Measurements from ENCODE around the gene KIR2DL1.
"Not testable (repeated sequence)": the region's sequence is repeated elsewhere in the genome, so short reads cannot be mapped to it uniquely, and the experiment has no call there.

Gene KIR2DL1

DNA sequence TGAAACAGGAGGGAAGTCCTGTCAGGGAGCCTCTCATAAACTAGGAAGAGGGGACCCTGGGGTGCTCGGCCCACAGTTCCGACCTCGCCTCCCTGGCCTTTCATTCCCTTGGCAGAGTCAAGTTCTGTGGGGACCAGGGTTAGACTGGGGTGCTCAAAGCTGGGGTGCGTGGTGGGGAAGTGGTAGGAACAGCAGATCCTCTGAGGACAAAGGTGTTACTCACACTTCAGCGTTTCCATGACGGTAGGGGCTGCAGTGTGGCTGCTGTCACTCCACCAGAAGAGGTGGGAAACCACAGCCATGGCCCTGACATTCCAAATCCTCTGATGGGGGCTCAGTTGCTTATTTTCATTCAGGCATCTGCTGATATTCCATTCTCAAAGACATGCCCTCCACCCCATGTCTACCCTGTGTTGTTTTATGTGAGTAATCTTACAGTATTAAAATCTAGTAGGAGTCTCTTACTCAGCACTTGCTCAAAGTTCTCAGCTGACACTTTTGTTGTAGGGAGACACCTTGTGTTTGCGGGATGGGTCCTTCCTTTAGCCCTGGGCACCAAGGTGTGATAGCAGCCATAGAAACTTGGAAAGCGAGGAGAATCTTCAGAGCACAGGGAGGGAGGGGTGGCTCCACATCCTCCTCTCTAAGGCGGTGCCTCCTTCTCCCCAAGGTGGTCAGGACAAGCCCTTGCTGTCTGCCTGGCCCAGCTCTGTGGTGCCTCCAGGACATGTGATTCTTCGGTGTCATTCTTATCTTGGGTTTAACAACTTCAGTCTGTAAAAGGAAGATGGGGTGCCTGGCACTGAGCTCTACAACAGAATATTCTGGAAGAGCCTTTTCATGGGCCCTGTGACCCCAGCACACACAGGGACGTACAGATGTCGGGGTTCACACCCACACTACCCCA, 13.1 kb upstream of the KIR2DL1 start:
- H3K27ac ChIP-seq = not testable (repeated sequence)

GRCh38 chr19:54758577-54758976, 11.0 kb upstream of the KIR2DL1 start:
- DNase-seq; in situ Hi-C loops (cut with HindIII; ENCODE audit: low pct_ligation_motif_present, low sequenced_read_pairs); H3K27ac ChIP-seq; H3K27me3 ChIP-seq (replicated peaks); H3K4me3 ChIP-seq (ENCODE audit: low read depth, low read length); H3K36me3 ChIP-seq (replicated peaks): not testable (repeated sequence)

More for the DNA sequence above, 13.1 kb upstream of the KIR2DL1 start:
- DNase-seq; H3K36me3 ChIP-seq (replicated peaks); H3K27me3 ChIP-seq (replicated peaks); H3K4me3 ChIP-seq (ENCODE audit: low read depth, low read length); in situ Hi-C loops (cut with HindIII; ENCODE audit: low pct_ligation_motif_present, low sequenced_read_pairs): not testable (repeated sequence)

GRCh38 chr19:54764219-54764618, 5.4 kb upstream of the KIR2DL1 start:
- H3K27ac ChIP-seq; DNase-seq; in situ Hi-C loops (cut with HindIII; ENCODE audit: low pct_ligation_motif_present, low sequenced_read_pairs); H3K36me3 ChIP-seq (replicated peaks); H3K4me3 ChIP-seq (ENCODE audit: low read depth, low read length); H3K27me3 ChIP-seq (replicated peaks): not testable (repeated sequence)

DNA sequence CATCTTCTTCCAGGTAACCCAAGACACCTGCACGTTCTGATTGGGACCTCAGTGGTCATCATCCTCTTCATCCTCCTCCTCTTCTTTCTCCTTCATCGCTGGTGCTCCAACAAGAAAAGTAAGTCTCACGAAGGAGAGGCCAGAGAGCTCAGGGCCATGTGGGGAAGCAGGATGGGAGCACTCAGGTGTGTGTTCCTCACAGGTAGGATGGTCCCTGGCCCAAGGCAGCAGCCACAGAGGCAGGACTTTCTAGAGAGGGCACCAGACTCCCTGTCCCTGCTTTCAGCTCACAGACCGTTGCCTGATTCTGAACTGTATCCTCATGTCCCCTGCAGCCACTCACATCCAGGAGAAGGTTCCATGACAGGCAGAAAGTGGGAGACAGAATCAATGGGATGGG, 3.1 kb upstream of the KIR2DL1 start:
- H3K4me3 ChIP-seq (ENCODE audit: low read depth, low read length); H3K27me3 ChIP-seq (replicated peaks); H3K36me3 ChIP-seq (replicated peaks); H3K27ac ChIP-seq; DNase-seq; in situ Hi-C loops (cut with HindIII; ENCODE audit: low pct_ligation_motif_present, low sequenced_read_pairs): not testable (repeated sequence)

DNA sequence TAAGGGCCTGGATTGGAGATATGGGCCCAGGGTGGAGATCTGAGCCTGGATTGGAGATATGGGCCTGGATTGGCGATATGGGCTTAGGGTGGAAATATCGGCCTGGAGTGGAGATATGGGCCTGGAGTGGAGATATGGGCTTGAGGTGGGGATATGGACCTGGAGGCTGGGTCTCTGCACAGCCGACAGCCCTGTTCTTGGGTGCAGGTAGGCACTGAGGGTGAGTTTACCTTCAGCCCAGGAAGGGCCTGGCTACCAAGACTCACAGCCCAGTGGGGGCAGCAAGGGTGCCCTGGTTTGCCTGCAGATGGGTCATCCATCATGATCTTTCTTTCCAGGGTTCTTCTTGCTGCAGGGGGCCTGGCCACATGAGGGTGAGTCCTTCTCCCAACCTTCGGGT, 918 bp downstream of the KIR2DL1 start:
- in situ Hi-C loops (cut with HindIII; ENCODE audit: low pct_ligation_motif_present, low sequenced_read_pairs); DNase-seq; H3K4me3 ChIP-seq (ENCODE audit: low read depth, low read length); H3K27ac ChIP-seq; H3K36me3 ChIP-seq (replicated peaks); H3K27me3 ChIP-seq (replicated peaks): not testable (repeated sequence)

DNA sequence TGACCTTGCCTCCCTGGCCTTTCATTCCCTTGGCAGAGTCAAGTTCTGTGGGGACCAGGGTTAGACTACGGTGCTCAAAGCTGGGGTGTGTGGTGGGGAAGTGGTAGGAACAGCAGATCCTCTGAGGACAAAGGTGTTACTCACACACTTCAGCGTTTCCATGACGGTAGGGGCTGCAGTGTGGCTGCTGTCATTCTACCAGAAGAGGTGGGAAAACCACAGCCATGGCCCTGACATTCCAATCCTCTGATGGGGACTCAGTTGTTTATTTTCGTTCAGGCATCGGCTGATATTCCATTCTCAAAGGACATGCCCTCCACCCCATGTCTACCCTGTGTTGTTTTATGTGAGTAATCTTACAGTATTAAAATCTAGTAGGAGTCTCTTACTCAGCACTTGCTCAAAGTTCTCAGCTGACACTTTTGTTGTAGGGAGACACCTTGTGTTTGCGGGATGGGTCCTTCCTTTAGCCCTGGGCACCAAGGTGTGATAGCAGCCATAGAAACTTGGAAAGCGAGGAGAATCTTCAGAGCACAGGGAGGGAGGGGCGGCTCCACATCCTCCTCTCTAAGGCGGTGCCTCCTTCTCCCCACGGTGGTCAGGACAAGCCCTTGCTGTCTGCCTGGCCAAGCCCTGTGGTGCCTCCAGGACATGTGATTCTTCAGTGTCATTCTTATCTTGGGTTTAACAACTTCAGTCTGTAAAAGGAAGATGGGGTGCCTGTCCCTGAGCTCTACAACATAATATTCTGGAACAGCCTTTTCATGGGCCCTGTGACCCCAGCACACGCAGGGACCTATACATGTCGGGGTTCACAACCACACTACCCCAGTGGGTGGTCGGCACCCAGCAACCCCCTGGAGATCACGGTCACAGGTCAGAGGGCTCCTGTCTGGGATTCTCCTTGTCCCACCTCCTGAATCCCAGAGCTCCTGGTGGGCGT, 1.7 kb downstream of the KIR2DL1 start:
- H3K27ac ChIP-seq; DNase-seq; H3K36me3 ChIP-seq (replicated peaks); H3K4me3 ChIP-seq (ENCODE audit: low read depth, low read length); H3K27me3 ChIP-seq (replicated peaks); in situ Hi-C loops (cut with HindIII; ENCODE audit: low pct_ligation_motif_present, low sequenced_read_pairs): not testable (repeated sequence)

- H3K36me3 ChIP-seq (replicated peaks); H3K4me3 ChIP-seq (ENCODE audit: low read depth, low read length); H3K27me3 ChIP-seq (replicated peaks); H3K27ac ChIP-seq; DNase-seq; in situ Hi-C loops (cut with HindIII; ENCODE audit: low pct_ligation_motif_present, low sequenced_read_pairs): not testable (repeated sequence)
These were observed 3.1 kb downstream of the KIR2DL1 start for GRCh38 chr19:54772666-54773065.

DNA sequence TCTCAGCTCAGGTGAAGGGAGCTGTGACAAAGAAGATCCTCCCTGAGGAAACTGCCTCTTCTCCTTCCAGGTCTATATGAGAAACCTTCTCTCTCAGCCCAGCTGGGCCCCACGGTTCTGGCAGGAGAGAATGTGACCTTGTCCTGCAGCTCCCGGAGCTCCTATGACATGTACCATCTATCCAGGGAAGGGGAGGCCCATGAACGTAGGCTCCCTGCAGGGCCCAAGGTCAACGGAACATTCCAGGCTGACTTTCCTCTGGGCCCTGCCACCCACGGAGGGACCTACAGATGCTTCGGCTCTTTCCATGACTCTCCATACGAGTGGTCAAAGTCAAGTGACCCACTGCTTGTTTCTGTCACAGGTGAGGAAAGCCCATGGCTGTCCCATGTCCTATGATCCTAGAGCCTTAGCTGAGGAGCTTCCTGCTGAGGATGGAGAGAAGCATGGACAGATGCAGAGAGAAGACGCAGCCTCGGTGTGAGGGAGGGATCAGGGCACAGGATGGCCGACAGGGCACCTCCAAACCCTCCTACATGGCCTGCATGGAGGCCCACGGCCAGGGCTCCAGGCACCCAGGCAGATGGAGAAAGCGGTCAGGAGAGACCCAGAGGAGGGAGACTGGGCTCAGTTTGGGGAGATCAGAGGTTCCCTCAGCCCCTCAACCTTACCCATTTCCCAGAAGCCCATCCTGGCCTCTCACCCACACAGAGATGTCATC, 5.7 kb downstream of the KIR2DL1 start:
- H3K36me3 ChIP-seq (replicated peaks); H3K4me3 ChIP-seq (ENCODE audit: low read depth, low read length); in situ Hi-C loops (cut with HindIII; ENCODE audit: low pct_ligation_motif_present, low sequenced_read_pairs); H3K27me3 ChIP-seq (replicated peaks); H3K27ac ChIP-seq; DNase-seq: not testable (repeated sequence)

DNA sequence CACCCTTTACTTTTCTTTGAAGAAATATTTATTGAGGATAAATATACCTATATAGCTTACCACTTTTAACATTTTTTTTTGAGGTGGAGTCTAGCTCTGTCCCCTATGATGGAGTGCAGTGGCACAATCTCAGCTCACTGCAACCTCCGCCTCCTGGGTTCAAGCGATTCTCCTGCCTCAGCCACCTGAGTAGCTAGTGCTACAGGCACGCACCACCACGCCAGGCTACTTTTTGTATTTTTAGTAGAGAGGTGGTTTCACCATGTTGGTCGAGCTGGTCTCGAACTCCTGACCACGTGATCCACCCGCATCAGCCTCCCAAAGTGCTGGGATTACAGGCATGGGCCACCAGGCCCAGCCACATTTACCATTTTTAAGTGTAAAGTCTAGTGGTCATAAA, 6.2 kb downstream of the KIR2DL1 start:
- DNase-seq; H3K4me3 ChIP-seq (ENCODE audit: low read depth, low read length); H3K27me3 ChIP-seq (replicated peaks); in situ Hi-C loops (cut with HindIII; ENCODE audit: low pct_ligation_motif_present, low sequenced_read_pairs); H3K27ac ChIP-seq; H3K36me3 ChIP-seq (replicated peaks): not testable (repeated sequence)

DNA sequence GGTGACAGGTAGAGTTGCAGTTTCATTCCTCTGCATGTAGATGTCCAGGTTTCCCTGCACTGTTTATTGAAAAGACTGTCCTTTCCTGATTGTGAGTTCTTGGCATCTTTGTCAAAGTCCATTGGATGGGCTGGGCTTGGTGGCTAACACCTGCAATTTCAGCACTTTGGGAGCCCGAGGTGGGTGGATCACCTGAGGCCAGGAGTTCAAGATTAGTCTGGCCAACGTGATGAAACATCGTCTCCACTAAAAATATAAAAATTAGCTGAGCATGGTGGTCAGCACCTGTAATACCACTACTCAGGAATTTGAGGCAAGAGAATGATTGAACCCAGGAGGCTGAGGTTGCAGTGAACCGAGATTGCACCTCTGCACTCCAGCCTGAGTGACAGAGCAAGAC, 8.3 kb downstream of the KIR2DL1 start:
- H3K4me3 ChIP-seq (ENCODE audit: low read depth, low read length); H3K27me3 ChIP-seq (replicated peaks); DNase-seq; H3K27ac ChIP-seq; in situ Hi-C loops (cut with HindIII; ENCODE audit: low pct_ligation_motif_present, low sequenced_read_pairs); H3K36me3 ChIP-seq (replicated peaks): not testable (repeated sequence)

DNA sequence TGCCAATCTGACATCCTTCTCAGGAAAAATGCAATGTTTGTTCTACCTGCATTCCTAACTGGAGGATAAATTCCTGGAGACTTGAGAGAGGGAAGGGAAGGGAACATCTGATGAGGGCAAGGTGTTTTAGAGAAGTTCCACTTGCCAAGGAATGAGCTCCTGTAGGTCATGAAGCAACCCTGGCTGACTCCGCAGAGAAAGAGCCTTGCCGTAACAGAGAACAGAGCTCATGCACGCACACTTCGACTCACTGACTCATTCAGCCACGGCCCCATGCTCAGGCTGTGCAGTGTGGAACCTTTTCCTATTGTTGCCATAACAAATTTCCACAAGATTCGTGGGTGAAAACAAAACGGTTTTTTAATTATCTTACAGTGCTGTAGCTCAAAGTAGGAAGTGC, 9.3 kb downstream of the KIR2DL1 start:
- H3K4me3 ChIP-seq (ENCODE audit: low read depth, low read length); DNase-seq; in situ Hi-C loops (cut with HindIII; ENCODE audit: low pct_ligation_motif_present, low sequenced_read_pairs); H3K27ac ChIP-seq; H3K36me3 ChIP-seq (replicated peaks); H3K27me3 ChIP-seq (replicated peaks): not testable (repeated sequence)

GRCh38 chr19:54782916-54783315, 13.3 kb downstream of the KIR2DL1 start:
- in situ Hi-C loops (cut with HindIII; ENCODE audit: low pct_ligation_motif_present, low sequenced_read_pairs); H3K36me3 ChIP-seq (replicated peaks); H3K27ac ChIP-seq; H3K4me3 ChIP-seq (ENCODE audit: low read depth, low read length); H3K27me3 ChIP-seq (replicated peaks); DNase-seq: not testable (repeated sequence)

GRCh38 chr19:54786091-54786723, 16.6 kb downstream of the KIR2DL1 start:
- H3K4me3 ChIP-seq (ENCODE audit: low read depth, low read length); in situ Hi-C loops (cut with HindIII; ENCODE audit: low pct_ligation_motif_present, low sequenced_read_pairs); H3K27ac ChIP-seq; DNase-seq; H3K36me3 ChIP-seq (replicated peaks); H3K27me3 ChIP-seq (replicated peaks): not testable (repeated sequence)

Data from brain microvascular endothelial cell (primary cell).